ENCODE results near the gene DENND1B.

The DENND1B gene

GRCh38 chr1:197808880-197809279 lies 33.6 kb upstream of the DENND1B start:
- TF ChIP-seq CTCF (IDR thresholded peaks at IDR 0.05): no peak
- Histone ChIP-seq H3K4me1 (no peaks in the 10 kb centered on the region), H3K27me3 (no peaks in the 10 kb centered on the region), H3K9me3 (no peaks in the 10 kb centered on the region), H3K36me3 (no peaks in the 10 kb centered on the region), H3K27ac (no peak overlapping the region), H3K4me3 (no peak overlapping the region)
- DNase-seq: no peak
- intact Hi-C loops (cut with DNase I; ENCODE audit: low total_unique reads): no loop called here

- TF ChIP-seq CTCF (IDR thresholded peaks at IDR 0.05): no peak
- Histone ChIP-seq H3K36me3 (no peaks in the 10 kb centered on the region), H3K27me3 (no peaks in the 10 kb centered on the region)
Measured at GRCh38 chr1:197807739-197808453, 32.6 kb upstream of the DENND1B start.

GRCh38 chr1:197807216-197807615 lies 31.9 kb upstream of the DENND1B start:
- Histone ChIP-seq H3K4me3 (no peak overlapping the region), H3K4me1 (no peaks in the 10 kb centered on the region), H3K36me3 (no peaks in the 10 kb centered on the region), H3K9me3 (no peaks in the 10 kb centered on the region), H3K27me3 (no peaks in the 10 kb centered on the region), H3K27ac (no peak overlapping the region)
- no peak for TF ChIP-seq CTCF (IDR thresholded peaks at IDR 0.05)
- intact Hi-C loops (cut with DNase I; ENCODE audit: low total_unique reads): no loop called here
- DNase-seq: no peak

More at GRCh38 chr1:197807739-197808453, 32.6 kb upstream of the DENND1B start:
- Histone ChIP-seq H3K4me1 (no peaks in the 10 kb centered on the region), H3K27ac (no peak overlapping the region), H3K9me3 (no peaks in the 10 kb centered on the region), H3K4me3 (no peak overlapping the region)
- no peak for DNase-seq
- intact Hi-C loops (cut with DNase I; ENCODE audit: low total_unique reads): no loop called here

- H3K9me3 ChIP-seq: no peaks in the 10 kb centered on the region
- H3K27ac ChIP-seq: no peak overlapping the region
- intact Hi-C loops (cut with DNase I; ENCODE audit: low total_unique reads): no loop called here
- H3K36me3 ChIP-seq: no peaks in the 10 kb centered on the region
- H3K4me3 ChIP-seq: no peak overlapping the region
- no peak for DNase-seq
- no peaks in the 10 kb centered on the region for H3K27me3 ChIP-seq
- H3K4me1 ChIP-seq: no peaks in the 10 kb centered on the region
- TF ChIP-seq CTCF (IDR thresholded peaks at IDR 0.05): no peak
Measured at GRCh38 chr1:197806718-197807117, 31.4 kb upstream of the DENND1B start.

GRCh38 chr1:197801684-197802083 lies 26.4 kb upstream of the DENND1B start:
- intact Hi-C loops (cut with DNase I; ENCODE audit: low total_unique reads): no loop called here
- DNase-seq: no peak
- no peak for TF ChIP-seq CTCF (IDR thresholded peaks at IDR 0.05)
- Histone ChIP-seq H3K4me3 (no peak overlapping the region), H3K36me3 (no peaks in the 10 kb centered on the region), H3K4me1 (no peaks in the 10 kb centered on the region), H3K9me3 (peaks cover 0 to 13% (median 0%) of the 10 kb centered on the region in 3 donors), H3K27me3 (no peaks in the 10 kb centered on the region), H3K27ac (no peak overlapping the region)

- Histone ChIP-seq H3K4me1 (no peaks in the 10 kb centered on the region), H3K27ac (no peak overlapping the region), H3K27me3 (no peaks in the 10 kb centered on the region), H3K4me3 (no peak overlapping the region), H3K9me3 (peaks cover 0 to 13% (median 0%) of the 10 kb centered on the region in 3 donors), H3K36me3 (no peaks in the 10 kb centered on the region)
- no peak for TF ChIP-seq CTCF (IDR thresholded peaks at IDR 0.05)
- DNase-seq: no peak
- intact Hi-C loops (cut with DNase I; ENCODE audit: low total_unique reads): no loop called here
Measured at GRCh38 chr1:197801111-197801482, 25.8 kb upstream of the DENND1B start.

Measured in tibial artery (tissue), 4 donors.